ENCODE results near the gene PPM1K.
"Not testable (repeated sequence)": the region's sequence is repeated elsewhere in the genome, so short reads cannot be mapped to it uniquely, and the experiment has no call there.

PPM1K gene

DNA sequence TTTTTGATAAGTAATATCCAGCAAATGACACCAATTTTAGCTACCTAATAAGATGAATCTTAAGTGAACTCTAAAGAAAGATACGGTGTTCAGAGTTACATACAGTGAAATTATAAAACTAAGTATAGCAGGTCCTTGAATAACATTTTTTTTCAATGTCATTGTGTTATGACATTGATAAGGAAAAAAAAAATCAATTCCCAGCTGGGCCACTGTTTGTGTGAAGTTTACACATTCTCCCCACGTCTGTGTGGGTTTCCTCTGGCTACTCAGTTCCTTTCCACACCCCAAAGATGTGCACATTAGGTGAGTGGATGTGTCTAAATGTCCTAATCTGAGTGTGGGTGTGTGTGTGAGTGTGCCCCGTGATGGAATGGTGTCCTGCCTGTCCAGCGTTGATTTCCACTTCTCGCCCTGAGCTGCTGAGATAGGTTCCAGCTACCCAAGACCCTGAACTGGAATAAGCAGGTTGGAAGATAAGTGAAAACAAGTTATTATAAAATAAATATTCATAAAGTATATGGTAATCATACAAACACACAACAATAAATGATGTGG is 31.2 kb upstream of the PPM1K start:
- TF ChIP-seq, protein P1, sequence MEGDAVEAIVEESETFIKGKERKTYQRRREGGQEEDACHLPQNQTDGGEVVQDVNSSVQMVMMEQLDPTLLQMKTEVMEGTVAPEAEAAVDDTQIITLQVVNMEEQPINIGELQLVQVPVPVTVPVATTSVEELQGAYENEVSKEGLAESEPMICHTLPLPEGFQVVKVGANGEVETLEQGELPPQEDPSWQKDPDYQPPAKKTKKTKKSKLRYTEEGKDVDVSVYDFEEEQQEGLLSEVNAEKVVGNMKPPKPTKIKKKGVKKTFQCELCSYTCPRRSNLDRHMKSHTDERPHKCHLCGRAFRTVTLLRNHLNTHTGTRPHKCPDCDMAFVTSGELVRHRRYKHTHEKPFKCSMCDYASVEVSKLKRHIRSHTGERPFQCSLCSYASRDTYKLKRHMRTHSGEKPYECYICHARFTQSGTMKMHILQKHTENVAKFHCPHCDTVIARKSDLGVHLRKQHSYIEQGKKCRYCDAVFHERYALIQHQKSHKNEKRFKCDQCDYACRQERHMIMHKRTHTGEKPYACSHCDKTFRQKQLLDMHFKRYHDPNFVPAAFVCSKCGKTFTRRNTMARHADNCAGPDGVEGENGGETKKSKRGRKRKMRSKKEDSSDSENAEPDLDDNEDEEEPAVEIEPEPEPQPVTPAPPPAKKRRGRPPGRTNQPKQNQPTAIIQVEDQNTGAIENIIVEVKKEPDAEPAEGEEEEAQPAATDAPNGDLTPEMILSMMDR (conservative IDR thresholded peaks at IDR 0.05; ENCODE audit: low read depth, low read length) = no peak

DNA sequence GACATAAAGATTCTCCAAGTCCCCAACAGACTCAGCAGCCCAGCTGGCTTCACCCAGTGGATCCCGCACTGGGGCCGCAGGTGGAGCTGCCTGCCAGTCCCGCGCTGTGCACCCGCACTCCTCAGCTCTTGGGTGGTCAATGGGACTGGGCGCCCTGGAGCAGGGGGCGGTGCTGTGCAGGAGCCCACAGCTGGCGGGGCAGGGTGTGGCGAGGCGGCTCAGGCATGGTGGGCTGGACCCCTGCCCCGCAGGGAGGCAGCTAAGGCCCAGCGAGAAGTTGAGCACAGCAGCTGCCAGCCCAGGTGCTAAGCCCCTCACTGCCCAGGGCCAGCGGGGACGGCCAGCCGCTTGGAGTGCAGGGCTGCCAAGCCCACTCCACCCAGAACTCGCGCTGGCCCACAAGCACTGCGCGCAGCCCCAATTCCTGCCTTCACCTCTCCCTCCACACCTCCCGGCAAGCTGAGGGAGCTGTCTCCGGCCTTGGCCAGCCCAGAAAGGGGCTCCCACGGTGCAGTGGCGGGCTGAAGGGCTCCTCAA is 28.8 kb upstream of the PPM1K start:
- DNase-seq (ENCODE audit: low read depth); H3K4me3 ChIP-seq (ENCODE audit: low read depth, low read length): not testable (repeated sequence)

More for the DNA sequence above, 31.2 kb upstream of the PPM1K start:
- H3K4me3 ChIP-seq (ENCODE audit: low read depth, low read length) = no peak overlapping the region
- no peak for DNase-seq (ENCODE audit: low read depth)

DNA sequence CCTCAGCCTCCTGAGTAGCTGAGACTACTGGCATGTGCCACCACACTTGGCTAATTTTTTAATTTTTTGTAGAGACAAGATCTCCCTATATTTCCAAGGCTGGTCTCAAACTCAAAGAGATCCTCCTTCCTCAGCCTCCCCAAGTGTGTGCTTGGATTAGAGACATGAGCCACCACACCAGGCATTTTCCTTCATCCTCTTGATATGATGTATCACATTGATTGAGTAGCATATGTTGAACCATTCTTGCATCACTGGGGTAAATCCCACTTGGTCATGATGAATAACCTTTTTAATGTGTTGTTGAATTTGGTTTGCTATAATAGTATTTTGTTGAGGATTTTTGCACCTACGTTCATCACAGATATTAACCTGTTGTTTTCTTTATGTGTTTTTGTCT is 24.2 kb upstream of the PPM1K start:
- H3K4me3 ChIP-seq (ENCODE audit: low read depth, low read length) = no peak overlapping the region
- DNase-seq (ENCODE audit: low read depth) = no peak
- TF ChIP-seq, protein P1 (conservative IDR thresholded peaks at IDR 0.05; ENCODE audit: low read depth, low read length) = no peak

DNA sequence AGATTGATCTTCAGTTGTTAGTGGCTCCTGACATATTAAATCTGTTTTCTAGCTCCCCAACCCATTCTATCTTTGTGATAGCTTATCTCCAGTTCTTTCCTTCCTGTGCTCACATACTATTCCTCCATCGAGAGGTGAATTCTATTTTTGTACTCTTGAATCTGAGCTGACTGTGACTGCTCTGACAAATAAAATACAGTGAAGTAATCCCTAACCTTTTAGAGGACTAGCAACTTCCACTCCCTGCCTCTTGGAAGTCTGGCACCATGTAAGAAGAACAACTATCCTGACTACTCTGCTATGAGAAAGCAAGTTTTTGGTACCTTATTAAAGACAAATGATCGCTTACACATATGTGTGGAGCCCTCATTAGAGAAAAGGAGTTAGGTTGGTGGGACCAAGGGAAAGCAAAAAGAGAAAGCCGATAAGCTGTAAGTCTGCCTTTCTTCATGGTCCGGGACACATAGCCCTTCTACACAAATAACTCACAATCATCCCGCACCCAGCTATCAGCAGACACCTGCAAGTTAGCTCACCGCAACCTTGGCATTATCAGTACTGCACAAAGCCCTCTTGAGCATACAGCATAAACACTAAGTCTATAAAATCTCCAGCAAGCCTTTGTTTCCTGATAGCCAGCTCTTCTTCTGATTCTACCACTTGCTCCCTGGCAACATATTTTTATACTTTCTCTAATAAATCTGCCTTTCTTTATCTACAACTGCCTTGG is 13.5 kb upstream of the PPM1K start:
- no peak overlapping the region for H3K4me3 ChIP-seq (ENCODE audit: low read depth, low read length)
- DNase-seq (ENCODE audit: low read depth) = no peak
- TF ChIP-seq, protein P1 (conservative IDR thresholded peaks at IDR 0.05; ENCODE audit: low read depth, low read length) = no peak

DNA sequence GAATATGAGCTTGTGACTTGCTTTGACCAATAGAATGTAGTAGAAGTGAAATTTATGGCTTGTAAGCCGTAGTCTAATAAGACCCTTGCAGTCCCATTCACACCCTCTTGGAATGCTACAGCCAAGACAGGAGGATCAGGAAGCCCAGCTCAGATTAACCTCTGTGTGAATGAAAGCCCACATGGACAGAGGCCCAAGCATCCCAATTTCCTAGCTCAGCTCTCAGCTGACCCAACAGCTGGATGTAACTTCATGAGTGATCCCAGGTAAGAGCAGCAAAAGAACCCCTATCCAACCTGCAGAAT is 12.8 kb upstream of the PPM1K start:
- TF ChIP-seq, protein P1 (conservative IDR thresholded peaks at IDR 0.05; ENCODE audit: low read depth, low read length) = no peak
- H3K4me3 ChIP-seq (ENCODE audit: low read depth, low read length) = no peak overlapping the region
- no peak for DNase-seq (ENCODE audit: low read depth)

DNA sequence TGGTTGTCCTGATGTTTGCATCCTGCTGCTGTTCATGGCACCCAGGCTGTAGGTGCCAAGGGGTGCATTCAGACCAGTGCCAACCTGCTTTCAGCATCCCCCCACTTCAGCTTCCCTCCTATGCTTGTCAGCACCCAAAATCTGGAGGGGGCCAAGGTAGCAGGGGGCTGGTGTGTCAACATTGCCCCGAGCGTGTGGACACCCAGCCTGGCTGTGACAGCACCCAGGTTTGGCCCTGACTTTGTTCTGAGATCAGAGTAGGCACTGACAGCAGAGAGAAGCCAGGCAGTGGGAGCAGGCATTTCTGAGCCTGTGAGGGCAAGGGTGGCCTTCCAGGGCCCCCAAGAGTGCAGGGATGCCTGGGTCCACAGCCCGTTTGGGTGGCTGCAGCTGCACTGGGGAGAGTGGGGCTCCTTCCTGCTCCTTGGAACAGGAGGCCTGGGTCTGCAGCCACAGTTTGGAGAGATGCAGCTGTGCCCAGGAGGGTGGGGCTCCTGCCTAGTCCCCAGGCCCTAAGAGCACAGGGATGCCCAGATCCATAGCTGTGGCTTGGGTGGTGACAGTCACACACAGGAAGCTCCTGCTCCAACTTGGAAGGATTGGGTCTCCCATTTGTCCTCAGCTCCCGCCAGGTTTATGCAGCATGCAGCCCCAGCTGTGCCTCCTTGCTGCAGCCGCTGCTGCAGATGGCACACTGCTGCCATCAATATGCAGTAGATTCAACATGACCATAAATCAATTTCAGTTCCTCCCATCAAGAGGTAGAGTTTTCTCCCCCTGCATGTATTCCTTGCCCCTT is 12.3 kb upstream of the PPM1K start:
- no peak for DNase-seq (ENCODE audit: low read depth)
- TF ChIP-seq, protein P1 (conservative IDR thresholded peaks at IDR 0.05; ENCODE audit: low read depth, low read length) = no peak

DNA sequence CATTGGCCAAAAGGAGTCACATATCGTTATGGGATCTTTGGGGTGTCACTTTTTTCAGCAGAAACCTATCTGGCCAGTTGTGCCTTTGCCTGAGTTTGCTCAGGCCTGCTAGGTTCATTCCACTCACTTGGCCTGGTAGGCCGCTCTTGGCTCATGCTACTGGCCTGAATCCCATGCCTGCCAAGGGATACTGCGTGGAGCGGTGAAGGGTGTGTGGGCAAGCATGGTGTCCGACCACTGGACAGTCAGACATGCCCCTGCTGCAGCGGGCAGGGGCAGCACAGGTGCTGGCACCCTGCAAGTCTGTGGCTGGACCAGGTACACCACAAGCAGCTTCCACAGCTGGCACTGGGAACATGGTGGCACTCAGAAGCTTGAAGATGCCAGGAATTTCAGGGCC is 11.3 kb upstream of the PPM1K start:
- TF ChIP-seq, protein P1 (conservative IDR thresholded peaks at IDR 0.05; ENCODE audit: low read depth, low read length) = no peak
- H3K4me3 ChIP-seq (ENCODE audit: low read depth, low read length) = no peak overlapping the region
- DNase-seq (ENCODE audit: low read depth) = no peak

More for the DNA sequence above, 12.3 kb upstream of the PPM1K start:
- no peak overlapping the region for H3K4me3 ChIP-seq (ENCODE audit: low read depth, low read length)

Measured in choroid plexus epithelial cell (primary cell).